ENCODE measurements around the gene HNRNPA3.
"Not testable (repeated sequence)": the region's sequence is repeated elsewhere in the genome, so short reads cannot be mapped to it uniquely, and the experiment has no call there.

The HNRNPA3 gene

DNA sequence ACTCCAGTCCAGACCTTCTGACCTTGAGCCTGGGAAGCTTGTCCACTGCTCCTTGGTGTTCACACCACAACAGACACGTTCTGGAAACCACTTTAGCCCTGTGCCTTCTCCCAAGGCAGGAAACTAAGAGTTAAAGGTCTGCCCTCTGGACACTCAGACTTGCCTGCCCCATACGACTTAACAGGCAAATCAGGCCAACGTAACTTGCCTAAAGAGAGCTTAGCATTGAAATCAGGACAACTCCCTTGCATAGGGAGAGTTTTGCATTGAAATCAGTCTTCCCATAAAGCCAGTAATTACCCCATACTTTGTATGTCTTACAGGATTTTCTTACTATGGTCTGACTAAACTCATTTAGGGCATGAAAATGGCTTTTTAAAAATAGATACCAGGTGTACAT, 33.4 kb downstream of the HNRNPA3 start:
- TF ChIP-seq, protein P1, sequence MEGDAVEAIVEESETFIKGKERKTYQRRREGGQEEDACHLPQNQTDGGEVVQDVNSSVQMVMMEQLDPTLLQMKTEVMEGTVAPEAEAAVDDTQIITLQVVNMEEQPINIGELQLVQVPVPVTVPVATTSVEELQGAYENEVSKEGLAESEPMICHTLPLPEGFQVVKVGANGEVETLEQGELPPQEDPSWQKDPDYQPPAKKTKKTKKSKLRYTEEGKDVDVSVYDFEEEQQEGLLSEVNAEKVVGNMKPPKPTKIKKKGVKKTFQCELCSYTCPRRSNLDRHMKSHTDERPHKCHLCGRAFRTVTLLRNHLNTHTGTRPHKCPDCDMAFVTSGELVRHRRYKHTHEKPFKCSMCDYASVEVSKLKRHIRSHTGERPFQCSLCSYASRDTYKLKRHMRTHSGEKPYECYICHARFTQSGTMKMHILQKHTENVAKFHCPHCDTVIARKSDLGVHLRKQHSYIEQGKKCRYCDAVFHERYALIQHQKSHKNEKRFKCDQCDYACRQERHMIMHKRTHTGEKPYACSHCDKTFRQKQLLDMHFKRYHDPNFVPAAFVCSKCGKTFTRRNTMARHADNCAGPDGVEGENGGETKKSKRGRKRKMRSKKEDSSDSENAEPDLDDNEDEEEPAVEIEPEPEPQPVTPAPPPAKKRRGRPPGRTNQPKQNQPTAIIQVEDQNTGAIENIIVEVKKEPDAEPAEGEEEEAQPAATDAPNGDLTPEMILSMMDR (IDR thresholded peaks at IDR 0.05; ENCODE audit: unreplicated experiment in 3 of 3), result no peak
- Mint-ChIP-seq H3K9me3 (no peaks in the 10 kb centered on the region), H3K4me1 (peaks cover 48% of the 10 kb centered on the region), H3K4me3 (no peak overlapping the region), H3K36me3 (ENCODE audit: low read depth) (peaks cover 22% of the 10 kb centered on the region), H3K27ac (no peak overlapping the region), H3K27me3 (ENCODE audit: low read depth) (no peaks in the 10 kb centered on the region)

DNA sequence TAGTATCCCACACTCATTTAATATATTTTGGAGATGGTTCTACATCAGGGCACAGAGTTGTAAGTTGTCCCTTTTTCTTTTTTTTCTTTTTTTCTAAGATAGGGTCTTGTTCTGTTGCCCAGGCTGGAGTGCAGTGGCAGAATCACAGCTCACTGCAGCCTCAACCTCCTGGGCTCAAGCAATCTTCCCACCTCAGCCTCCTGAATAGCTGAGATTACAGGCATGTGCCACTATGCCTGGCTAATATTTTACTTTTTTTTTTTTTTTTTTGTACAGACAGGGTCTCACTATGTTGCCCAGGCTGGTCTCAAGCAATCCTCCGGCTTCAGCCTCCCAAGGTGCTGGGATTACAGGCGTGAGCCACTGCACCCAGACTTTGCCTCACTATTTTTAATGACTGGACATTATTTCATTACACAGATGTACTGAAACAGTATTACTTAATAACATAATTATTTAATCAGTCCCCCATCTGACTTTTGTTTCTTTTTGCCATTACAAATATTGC, 34.0 kb downstream of the HNRNPA3 start:
- not testable (repeated sequence) for H3K4me3 Mint-ChIP-seq; H3K27me3 Mint-ChIP-seq (ENCODE audit: low read depth); H3K27ac Mint-ChIP-seq; H3K9me3 Mint-ChIP-seq
- Mint-ChIP-seq H3K36me3 (ENCODE audit: low read depth) (peaks cover 27% of the 10 kb centered on the region), H3K4me1 (peaks cover 48% of the 10 kb centered on the region)

- no peak overlapping the region for H3K27ac Mint-ChIP-seq
Measured at GRCh38 chr2:177247693-177248262, 35.2 kb downstream of the HNRNPA3 start.

DNA sequence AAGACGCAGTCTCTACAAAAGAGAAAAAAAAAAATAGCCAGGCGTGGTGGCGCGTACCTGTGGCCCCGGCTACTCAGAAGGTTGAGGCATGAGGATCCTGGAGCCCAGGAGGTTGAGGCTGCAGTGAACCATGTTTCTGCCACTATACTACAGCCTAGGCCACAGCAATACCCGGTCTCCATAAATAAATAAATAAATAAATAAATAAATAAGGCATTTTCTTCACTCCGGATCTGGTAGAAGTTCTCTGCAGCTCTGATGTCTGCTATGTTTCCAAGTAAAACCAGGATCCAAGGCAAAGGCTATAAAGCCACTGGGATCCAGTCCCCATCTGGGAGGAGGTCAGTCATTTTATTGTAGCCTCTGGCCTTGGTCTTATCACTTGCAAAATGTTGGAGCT, 36.4 kb downstream of the HNRNPA3 start:
- Mint-ChIP-seq H3K4me3 (no peak overlapping the region), H3K9me3 (no peaks in the 10 kb centered on the region), H3K27me3 (ENCODE audit: low read depth) (no peaks in the 10 kb centered on the region), H3K4me1 (peaks cover 51% of the 10 kb centered on the region), H3K27ac (no peak overlapping the region), H3K36me3 (ENCODE audit: low read depth) (peaks cover 40% of the 10 kb centered on the region)
- TF ChIP-seq, protein P1 (IDR thresholded peaks at IDR 0.05; ENCODE audit: unreplicated experiment in 3 of 3), result no peak

More at GRCh38 chr2:177247693-177248262, 35.2 kb downstream of the HNRNPA3 start:
- no peaks in the 10 kb centered on the region for H3K9me3 Mint-ChIP-seq
- TF ChIP-seq, protein P1 (IDR thresholded peaks at IDR 0.05; ENCODE audit: unreplicated experiment in 3 of 3), result no peak
- peaks cover 30% of the 10 kb centered on the region for H3K36me3 Mint-ChIP-seq (ENCODE audit: low read depth)
- no peak overlapping the region for H3K4me3 Mint-ChIP-seq
- peaks cover 45% of the 10 kb centered on the region for H3K4me1 Mint-ChIP-seq
- no peaks in the 10 kb centered on the region for H3K27me3 Mint-ChIP-seq (ENCODE audit: low read depth)

- TF ChIP-seq, protein P1 (IDR thresholded peaks at IDR 0.05; ENCODE audit: unreplicated experiment in 3 of 3), result no peak
- no peaks in the 10 kb centered on the region for H3K9me3 Mint-ChIP-seq
Measured at GRCh38 chr2:177250461-177250860, 37.9 kb downstream of the HNRNPA3 start.

DNA sequence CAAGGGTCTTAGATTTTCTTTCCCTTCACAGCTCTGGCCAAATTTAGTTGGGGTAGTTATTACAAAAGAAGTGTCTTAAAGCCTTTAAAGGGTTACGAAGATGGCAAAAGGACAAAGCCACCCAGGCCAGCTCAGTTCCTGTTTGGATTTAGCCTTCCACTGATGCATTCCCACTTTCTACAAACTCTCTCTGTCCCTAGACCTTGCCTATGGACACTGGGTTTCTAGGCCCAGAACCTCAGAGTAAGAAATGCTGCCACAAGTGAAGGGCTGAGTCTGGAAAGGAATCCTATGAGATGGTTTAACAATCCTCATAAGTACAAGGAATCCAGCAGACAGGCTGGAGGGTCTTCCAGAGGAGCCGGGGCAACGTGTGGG, 38.6 kb downstream of the HNRNPA3 start:
- Mint-ChIP-seq H3K9me3 (no peaks in the 10 kb centered on the region), H3K27ac (peak overlapping the region in 2 of 3 experiments; percentile 27 to 41), H3K4me1 (peaks cover 54% of the 10 kb centered on the region), H3K36me3 (ENCODE audit: low read depth) (peaks cover 26% of the 10 kb centered on the region), H3K4me3 (no peak overlapping the region), H3K27me3 (ENCODE audit: low read depth) (no peaks in the 10 kb centered on the region)
- TF ChIP-seq, protein P1 (IDR thresholded peaks at IDR 0.05; ENCODE audit: unreplicated experiment in 3 of 3), result no peak

More at GRCh38 chr2:177250461-177250860, 37.9 kb downstream of the HNRNPA3 start:
- Mint-ChIP-seq H3K36me3 (ENCODE audit: low read depth) (peaks cover 30% of the 10 kb centered on the region), H3K27ac (no peak overlapping the region), H3K4me3 (no peak overlapping the region), H3K27me3 (ENCODE audit: low read depth) (no peaks in the 10 kb centered on the region), H3K4me1 (peaks cover 53% of the 10 kb centered on the region)
